ENCODE results near the gene EMC7.

DNA sequence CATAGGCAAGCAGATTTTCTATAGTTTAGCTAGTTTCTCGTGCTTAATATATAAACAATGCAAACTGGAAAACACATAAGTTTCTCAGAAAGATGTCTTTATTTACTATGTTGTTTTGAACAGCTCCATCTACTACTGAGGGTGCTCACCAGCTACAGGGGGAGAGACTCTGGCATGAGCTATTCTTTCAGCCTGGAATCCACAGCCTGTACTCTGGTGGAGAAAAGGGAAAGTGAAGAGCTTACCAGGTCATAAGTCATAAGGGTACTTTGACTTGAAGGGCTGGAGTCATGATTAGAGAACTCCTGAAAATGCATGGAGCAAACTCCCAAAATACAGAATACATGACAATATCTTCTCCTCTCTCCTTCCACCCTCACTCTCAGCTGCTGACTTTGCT lies 58.3 kb downstream of the EMC7 start:
- no peak for TF ChIP-seq POLR2AphosphoS5 (IDR thresholded peaks at IDR 0.05; ENCODE audit: low read depth)
- TF ChIP-seq, protein P1, sequence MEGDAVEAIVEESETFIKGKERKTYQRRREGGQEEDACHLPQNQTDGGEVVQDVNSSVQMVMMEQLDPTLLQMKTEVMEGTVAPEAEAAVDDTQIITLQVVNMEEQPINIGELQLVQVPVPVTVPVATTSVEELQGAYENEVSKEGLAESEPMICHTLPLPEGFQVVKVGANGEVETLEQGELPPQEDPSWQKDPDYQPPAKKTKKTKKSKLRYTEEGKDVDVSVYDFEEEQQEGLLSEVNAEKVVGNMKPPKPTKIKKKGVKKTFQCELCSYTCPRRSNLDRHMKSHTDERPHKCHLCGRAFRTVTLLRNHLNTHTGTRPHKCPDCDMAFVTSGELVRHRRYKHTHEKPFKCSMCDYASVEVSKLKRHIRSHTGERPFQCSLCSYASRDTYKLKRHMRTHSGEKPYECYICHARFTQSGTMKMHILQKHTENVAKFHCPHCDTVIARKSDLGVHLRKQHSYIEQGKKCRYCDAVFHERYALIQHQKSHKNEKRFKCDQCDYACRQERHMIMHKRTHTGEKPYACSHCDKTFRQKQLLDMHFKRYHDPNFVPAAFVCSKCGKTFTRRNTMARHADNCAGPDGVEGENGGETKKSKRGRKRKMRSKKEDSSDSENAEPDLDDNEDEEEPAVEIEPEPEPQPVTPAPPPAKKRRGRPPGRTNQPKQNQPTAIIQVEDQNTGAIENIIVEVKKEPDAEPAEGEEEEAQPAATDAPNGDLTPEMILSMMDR (IDR thresholded peaks at IDR 0.05; ENCODE audit: insufficient read depth, low read length) = no peak
- no peak for TF ChIP-seq SPI1 (IDR thresholded peaks at IDR 0.05; ENCODE audit: borderline replicate concordance, low read depth)
